Coronary artery (tissue), 2 donors: Measurements from ENCODE around the gene DCBLD2.
"Not testable (repeated sequence)": the region's sequence is repeated elsewhere in the genome, so short reads cannot be mapped to it uniquely, and the experiment has no call there.

ENCODE experiments used
- DNase-seq: peaks from one replicate; pipeline ENCODE4 v3.0.0-alpha.2; 2017; ENCODE audit warnings: low spot score
- H3K27ac ChIP-seq, 2 donors: fragments of 200-600 bp; sonication (generic); one replicate each; pipeline ENCODE4 v1.5.1; 2016 to 2019
- H3K4me3 ChIP-seq: fragments of 200-600 bp; sonication (generic); 2 replicates; pipeline ENCODE4 v1.5.1; 2016; ENCODE audit warnings: mild to moderate bottlenecking, moderate library complexity
- TF ChIP-seq, protein P1 (sequence below): fragments of 200-600 bp; sonication (generic); IDR thresholded peaks from one replicate; pipeline ENCODE4 v1.5.1; 2019; ENCODE audit warnings: antibody characterized with exemption

The DCBLD2 gene

DNA sequence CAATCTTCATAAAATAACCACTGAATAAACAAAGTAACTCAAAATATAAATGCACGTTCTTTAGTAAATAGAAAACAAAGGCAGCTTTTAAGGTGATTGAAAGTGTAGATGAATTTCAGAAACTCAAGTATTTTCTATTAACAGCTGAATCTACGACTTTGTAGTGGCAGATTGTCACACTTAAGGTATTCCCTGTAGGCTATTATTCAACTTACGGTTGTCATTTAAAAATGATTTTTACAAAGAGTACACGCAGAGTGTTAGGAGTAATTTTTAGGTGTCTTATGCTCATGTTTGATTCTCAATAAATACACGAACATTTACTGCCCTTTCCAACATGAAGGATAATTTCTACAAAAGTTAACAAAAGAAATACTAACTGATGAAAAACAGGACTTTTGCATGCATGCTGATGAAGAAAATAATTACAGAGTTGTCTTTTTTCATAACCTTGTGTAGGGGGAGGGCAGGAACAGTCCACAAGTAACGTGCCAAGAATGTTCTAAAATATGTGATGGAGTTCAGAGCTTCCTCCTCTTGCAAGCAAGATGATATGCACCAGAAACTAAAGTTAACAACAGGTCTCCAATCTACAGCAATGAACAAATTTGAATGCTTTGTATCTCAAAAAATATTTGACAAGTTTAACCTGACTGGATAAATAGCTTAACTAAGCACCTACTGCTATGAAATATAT is 16.7 kb downstream of the DCBLD2 start:
- H3K27ac ChIP-seq: peak overlapping the region in 1 of 2 donors; percentile 26
- H3K4me3 ChIP-seq: peak overlapping the region; percentile 44
- DNase-seq: no peak
- TF ChIP-seq, protein P1, sequence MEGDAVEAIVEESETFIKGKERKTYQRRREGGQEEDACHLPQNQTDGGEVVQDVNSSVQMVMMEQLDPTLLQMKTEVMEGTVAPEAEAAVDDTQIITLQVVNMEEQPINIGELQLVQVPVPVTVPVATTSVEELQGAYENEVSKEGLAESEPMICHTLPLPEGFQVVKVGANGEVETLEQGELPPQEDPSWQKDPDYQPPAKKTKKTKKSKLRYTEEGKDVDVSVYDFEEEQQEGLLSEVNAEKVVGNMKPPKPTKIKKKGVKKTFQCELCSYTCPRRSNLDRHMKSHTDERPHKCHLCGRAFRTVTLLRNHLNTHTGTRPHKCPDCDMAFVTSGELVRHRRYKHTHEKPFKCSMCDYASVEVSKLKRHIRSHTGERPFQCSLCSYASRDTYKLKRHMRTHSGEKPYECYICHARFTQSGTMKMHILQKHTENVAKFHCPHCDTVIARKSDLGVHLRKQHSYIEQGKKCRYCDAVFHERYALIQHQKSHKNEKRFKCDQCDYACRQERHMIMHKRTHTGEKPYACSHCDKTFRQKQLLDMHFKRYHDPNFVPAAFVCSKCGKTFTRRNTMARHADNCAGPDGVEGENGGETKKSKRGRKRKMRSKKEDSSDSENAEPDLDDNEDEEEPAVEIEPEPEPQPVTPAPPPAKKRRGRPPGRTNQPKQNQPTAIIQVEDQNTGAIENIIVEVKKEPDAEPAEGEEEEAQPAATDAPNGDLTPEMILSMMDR: no peak

DNA sequence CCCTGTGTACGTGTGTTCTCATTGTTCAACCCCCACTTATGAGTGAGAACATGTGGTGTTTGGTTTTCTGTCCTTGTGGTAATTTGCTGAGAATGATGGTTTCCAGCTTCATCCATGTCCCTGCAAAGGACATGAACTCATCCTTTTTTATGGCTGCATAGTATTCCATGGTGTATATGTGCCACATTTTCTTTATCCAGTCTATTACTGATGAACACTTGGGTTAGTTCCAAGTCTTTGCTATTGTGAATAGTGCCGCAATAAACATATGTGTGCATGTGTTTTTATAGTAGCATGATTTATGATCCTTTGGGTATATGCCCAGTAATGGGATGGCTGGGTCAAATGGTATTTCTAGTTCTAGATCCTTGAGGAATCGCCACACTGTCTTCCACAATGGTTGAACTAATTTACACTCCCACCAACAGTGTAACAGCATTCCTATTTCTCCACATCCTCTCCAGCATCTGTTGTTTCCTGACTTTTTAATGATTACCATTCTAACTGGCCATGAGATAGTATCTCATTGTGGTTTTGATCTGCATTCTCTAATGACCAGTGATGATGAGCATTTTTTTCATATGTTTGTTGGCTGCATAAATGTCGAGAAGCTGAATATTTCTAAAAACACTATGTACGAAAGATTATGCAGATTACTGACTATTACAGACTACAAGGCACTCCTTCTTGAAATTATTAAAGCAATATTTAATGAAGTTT is 18.7 kb downstream of the DCBLD2 start:
- DNase-seq, H3K27ac ChIP-seq, H3K4me3 ChIP-seq: not testable (repeated sequence)

DNA sequence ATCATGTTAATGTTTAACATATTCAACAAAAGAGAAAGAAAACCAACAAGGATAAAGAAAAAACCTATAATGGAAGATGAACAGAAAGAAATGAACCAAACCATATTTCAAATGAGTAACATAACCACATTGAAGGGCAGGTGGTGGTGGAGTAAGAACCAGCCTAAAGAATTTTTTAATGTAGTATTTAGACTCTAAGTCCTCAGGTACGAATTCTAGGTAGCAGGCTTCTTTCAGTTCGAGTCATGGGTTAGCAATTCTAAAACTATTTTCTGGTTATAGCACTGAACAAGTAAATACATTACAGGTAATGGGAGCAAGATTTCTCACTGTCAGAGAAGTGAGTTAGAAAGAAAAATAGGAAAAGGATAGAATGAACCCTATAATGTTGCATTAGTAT is 24.4 kb downstream of the DCBLD2 start:
- TF ChIP-seq, protein P1: no peak
- H3K27ac ChIP-seq: no peak overlapping the region
- H3K4me3 ChIP-seq: no peak overlapping the region
- DNase-seq: no peak

DNA sequence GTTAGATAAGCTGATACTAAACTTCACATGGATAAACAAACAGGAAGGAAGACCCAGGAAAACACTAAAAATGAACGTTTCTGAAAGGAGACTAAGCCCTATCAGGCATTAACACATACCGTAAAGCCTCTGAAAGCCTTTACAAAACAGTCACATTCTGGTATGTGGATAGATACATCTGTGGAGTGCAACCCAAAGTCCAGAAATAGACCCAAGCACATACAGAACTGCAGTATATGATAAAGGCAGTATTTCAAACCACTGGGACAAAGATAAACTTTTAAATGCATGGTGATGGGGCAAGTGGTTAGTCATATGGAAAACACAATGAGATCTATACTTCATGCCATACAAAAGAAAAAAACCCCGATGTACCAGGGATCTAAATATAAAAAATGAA is 26.0 kb downstream of the DCBLD2 start:
- no peak for DNase-seq

DNA sequence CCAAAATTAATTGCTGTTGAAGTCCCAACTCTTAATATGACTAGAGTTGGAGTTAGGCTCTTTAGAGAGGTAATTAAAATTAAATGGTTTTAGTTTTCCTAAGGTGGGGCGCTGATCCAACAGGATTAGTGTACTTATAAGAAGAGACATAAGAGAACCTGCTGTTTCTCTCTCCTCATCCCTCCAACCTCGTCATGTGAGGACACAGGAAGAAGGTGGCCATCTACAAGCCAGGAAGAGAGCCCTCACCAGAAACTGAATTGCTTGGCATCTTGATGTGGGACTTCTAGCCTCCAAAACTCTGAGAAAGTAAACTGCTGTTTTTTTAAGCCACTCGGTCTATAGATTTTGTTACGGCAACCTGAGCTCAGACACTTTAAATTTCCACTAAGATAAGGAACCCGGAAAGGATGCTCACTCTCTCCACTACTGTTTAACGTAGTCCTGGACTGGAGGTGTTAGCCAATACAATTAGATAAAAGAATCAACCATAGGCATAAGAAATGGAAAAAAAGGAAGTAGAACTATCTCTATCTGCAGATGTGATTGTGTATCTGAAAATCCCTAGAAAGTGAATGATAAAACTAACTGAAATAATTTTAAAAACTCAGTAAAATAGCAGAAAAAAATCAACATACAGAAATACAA is 26.8 kb downstream of the DCBLD2 start:
- no peak for DNase-seq
- TF ChIP-seq, protein P1: no peak
- no peak overlapping the region for H3K27ac ChIP-seq
- H3K4me3 ChIP-seq: no peak overlapping the region

More for the DNA sequence above, 26.0 kb downstream of the DCBLD2 start:
- Histone ChIP-seq H3K27ac (no peak overlapping the region), H3K4me3 (no peak overlapping the region)
- TF ChIP-seq, protein P1: no peak

DNA sequence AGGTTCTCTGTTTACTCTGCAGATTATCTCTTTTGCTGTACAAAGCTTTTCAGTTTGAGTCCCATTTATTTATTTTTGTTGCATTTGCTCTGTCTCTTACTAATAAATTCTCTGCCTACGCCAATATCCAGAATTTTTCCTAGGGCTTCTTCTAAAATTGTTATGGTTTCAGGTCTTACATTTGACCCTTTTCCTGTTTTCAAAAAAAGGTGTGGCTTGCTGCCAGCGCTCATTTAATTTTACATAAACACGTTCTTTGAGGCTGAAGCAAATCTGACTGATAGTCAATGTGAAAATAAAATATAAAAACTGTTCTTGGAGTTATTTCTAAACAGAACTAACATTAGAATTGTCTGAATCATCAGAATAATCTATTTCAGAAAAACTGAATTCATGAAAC is 32.1 kb downstream of the DCBLD2 start:
- no peak for DNase-seq
- H3K27ac ChIP-seq: no peak overlapping the region
- TF ChIP-seq, protein P1: no peak

DNA sequence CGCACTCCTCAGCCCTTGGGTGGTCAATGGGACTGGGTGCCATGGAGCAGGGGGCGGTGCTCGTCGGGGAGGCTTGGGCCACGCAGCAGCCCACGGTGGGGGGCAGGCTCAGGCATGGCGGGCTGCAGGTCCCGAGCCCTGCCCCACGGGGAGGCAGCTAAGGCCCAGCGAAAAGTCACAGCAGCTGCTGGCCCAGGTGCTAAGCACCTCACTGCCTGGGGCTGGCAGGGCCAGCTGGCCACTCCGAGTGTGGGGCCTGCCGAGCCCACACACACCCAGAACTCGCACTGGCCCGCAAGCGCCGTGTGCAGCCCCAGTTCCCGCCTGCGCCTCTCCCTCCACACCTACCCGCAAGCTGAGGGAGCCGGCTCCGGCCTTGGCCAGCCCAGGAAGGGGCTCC is 43.5 kb downstream of the DCBLD2 start:
- H3K27ac ChIP-seq, H3K4me3 ChIP-seq, DNase-seq: not testable (repeated sequence)

More for the DNA sequence above, 32.1 kb downstream of the DCBLD2 start:
- no peak overlapping the region for H3K4me3 ChIP-seq

DNA sequence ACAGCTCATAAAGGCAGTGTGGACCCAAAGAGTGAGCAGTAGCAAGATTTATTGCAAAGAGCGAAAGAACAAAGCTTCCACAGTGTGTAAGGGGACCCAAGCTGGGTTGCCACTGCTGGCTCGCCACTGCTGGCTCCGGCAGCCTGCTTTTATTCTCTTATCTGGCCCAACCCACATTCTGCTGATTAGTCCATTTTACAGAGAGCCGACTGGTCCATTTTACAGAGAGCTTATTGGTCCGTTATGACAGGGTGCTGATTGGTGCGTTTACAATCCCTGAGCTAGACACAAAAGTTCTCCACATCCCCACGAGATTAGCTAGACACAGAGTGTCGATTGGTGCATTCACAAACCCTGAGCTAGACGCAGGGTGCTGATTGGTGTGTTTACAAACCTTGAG is 44.2 kb downstream of the DCBLD2 start:
- DNase-seq, H3K4me3 ChIP-seq, H3K27ac ChIP-seq: not testable (repeated sequence)
